Activated CD4-positive, alpha-beta T cell treated with anti-CD3 and anti-CD28 coated beads for 36 hours (primary cell): ENCODE measurements around the gene SLC2A14. TPM values are rescaled to one million over a fixed set of nuclear protein-coding genes. Genes with fewer than 3 reads are reported as not detected.
"Not testable (repeated sequence)": the region's sequence is repeated elsewhere in the genome, so short reads cannot be mapped to it uniquely, and the experiment has no call there.

Experiments
- ATAC-seq: fragments of 200-7000 bp; cut with Tn5 transposase; one replicate; pipeline ENCODE4 v1.10.0; 2021; ENCODE audit warnings: mild to moderate bottlenecking, moderate library complexity
- CTCF ChIA-PET: fragments of 350-600 bp; sonication (Branson Sonifier 250); formaldehyde crosslinking; loops from one replicate; lab custom pipeline; 2021; ENCODE audit warnings: antibody characterized with exemption; lab: Charles Lee
- POLR2A ChIA-PET: fragments of 350-600 bp; sonication (Branson Sonifier 250); formaldehyde crosslinking; loops from one replicate; lab custom pipeline; 2021; ENCODE audit warnings: antibody characterized with exemption, inconsistent platforms; lab: Charles Lee
- DNase-seq: peaks from one replicate; pipeline ENCODE4 v3.0.0-alpha.2; 2020
- H3K27ac Mint-ChIP-seq: one replicate; pipeline ENCODE4 v1.8.0; 2021; ENCODE audit warnings: mixed read lengths
- H3K27me3 Mint-ChIP-seq: one replicate; pipeline ENCODE4 v1.8.0; 2021; ENCODE audit warnings: mixed read lengths
- H3K36me3 Mint-ChIP-seq: one replicate; pipeline ENCODE4 v1.8.0; 2021; ENCODE audit warnings: low read depth, mixed read lengths
- H3K4me1 Mint-ChIP-seq: one replicate; pipeline ENCODE4 v1.8.0; 2021; ENCODE audit warnings: mixed read lengths
- H3K4me3 Mint-ChIP-seq: one replicate; pipeline ENCODE4 v1.8.0; 2021; ENCODE audit warnings: mild to moderate bottlenecking, moderate library complexity, mixed read lengths
- H3K9me3 Mint-ChIP-seq: one replicate; pipeline ENCODE4 v1.8.0; 2021; ENCODE audit warnings: low read depth, mixed read lengths
- intact Hi-C, 2 experiments: fragments of 100-400 bp; cut with DNase I in 1 of 2; cut with micrococcal nuclease in 1 of 2; formaldehyde crosslinking; loops; one replicate each; pipeline versions ENCODE4 v1.14.2 to v1.15.1; 2022 to 2024; cut with DNase I, micrococcal nuclease
- total RNA-seq, 2 experiments: library from RNA; stranded (reverse); gene quantifications; one replicate each; pipeline ENCODE4 v1.2.3, GENCODE V29; 2021

Gene SLC2A14
- under 1 TPM; 0.19 to 0.25 TPM for total RNA-seq

DNA sequence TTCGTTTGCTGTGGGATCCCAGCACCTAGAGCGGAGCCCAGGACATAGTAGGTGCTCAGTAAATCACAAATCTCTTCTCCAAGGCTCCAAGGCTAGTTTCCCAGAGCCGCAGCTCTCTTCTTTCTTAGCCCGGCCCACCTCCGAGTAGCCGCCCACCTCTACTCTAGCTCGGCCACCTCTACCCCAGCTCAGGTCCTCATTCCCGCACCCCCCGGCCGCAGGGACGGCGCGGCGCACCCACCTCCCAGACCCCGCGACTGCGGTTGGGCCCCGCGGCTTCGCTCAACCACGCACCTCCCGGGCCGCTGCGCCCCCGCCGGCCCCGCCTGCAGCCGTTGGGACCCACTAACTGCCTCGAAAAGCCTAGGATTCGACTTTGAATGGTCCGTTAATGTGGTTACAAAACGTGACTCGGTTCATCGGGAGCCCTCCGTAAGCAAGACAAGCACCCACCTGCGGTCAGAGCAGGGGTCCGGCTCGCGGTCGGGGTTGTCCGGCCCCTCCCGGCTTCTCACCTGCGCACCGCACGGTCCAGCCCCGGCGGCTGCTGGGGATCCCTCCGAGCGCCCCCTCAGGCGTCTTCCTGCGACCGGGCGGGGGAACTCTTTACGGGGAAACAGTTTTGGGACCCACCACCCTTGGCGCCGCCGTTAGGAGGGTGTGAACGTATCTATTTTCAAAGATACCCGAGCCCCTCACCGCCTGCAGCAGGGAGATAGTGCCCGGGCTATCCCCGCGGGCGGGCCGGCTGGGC is at the start of gene SLC2A14:
TSS of gene SLC2A14 (minus strand) at position 350 of the 754 bp plus-strand sequence. CDS start 3,035 bp downstream, outside the sequence.
- Mint-ChIP-seq H3K27me3 (peaks cover 23% of the 10 kb centered on the region), H3K4me3 (no peak within 1 kb of the TSS), H3K27ac (no peak within 1 kb of the TSS), H3K9me3 (no peaks in the 10 kb centered on the region), H3K4me1 (peaks cover 2% of the 10 kb centered on the region), H3K36me3 (no peaks in the 10 kb centered on the region)
- ChIA-PET POLR2A (no interaction called here), CTCF (interaction anchor here (0.7 to 1.0 kb wide), 3 partner anchors 13 to 166 kb away, joined by 3 to 4 read pairs (median 3); no protein-coding TSS in a partner anchor)
- intact Hi-C loops, result no loop called here
- ATAC-seq (no peak), DNase-seq (no peak)

DNA sequence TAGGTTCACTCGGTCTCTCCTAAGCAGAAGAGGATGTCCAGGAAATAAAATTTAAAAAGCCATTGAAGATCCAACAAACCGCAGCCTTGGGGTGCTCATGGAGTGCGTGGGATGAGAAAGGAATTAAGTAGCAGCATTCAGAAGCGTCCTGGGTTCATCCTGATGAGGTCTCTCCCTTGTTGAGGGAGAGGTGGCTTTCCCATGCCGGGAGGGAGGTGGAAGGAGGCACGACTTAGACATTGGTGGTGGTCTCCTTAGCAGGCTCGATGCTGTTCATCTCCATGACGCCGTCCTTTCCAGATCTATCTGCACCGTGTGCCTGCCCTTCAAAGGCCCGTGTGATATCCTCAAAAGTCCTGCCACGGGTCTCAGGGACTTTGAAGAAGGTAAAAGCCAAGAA is 48.5 kb upstream of the SLC2A14 start:
- POLR2A ChIA-PET, result interaction anchor here (0.8 kb wide), 1 partner anchor 10 kb away, joined by 6 read pairs; no protein-coding TSS in a partner anchor
- H3K27me3 Mint-ChIP-seq, ATAC-seq, DNase-seq, H3K9me3 Mint-ChIP-seq, H3K27ac Mint-ChIP-seq, H3K4me3 Mint-ChIP-seq, intact Hi-C loops: not testable (repeated sequence)
- Mint-ChIP-seq H3K36me3 (peaks cover 71% of the 10 kb centered on the region), H3K4me1 (peaks cover 37% of the 10 kb centered on the region)
- CTCF ChIA-PET, result interaction anchor here (0.6 to 1.0 kb wide), 2 partner anchors 8 to 44 kb away, joined by 3 to 4 read pairs; no protein-coding TSS in a partner anchor

DNA sequence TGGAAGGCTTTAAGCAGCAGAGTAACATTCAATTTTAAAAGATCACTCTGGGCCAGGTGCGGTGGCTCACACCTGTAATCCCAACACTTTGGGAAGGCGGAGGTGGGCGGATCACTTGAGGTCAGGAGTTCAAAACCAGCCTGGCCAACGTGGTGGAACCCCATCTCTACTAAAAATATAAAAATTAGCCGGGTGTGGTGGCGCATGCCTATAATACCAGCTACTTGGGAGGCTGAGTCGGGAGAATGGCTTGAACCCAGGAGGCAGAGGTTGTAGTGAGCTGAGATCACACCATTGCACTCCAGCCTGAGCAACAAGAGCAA is 45.5 kb upstream of the SLC2A14 start:
- ATAC-seq, H3K9me3 Mint-ChIP-seq, H3K4me3 Mint-ChIP-seq, H3K27me3 Mint-ChIP-seq: not testable (repeated sequence)
- Mint-ChIP-seq H3K36me3 (peaks cover 52% of the 10 kb centered on the region), H3K27ac (peak overlapping the region; percentile 32), H3K4me1 (peaks cover 34% of the 10 kb centered on the region)
- ChIA-PET POLR2A (interaction anchor here (1.1 kb wide), 1 partner anchor 11 kb away, joined by 3 read pairs; no protein-coding TSS in a partner anchor), CTCF (interaction anchor here (0.6 to 4.0 kb wide), 4 partner anchors 15 to 1631 kb away, joined by 3 to 14 read pairs (median 4); no protein-coding TSS in a partner anchor)
- intact Hi-C loops, result loop anchor here in 1 of 2 experiments (5.0 kb wide), 1 partner anchor 56 kb away; no protein-coding TSS in a partner anchor
- DNase-seq, result peak; percentile 37

DNA sequence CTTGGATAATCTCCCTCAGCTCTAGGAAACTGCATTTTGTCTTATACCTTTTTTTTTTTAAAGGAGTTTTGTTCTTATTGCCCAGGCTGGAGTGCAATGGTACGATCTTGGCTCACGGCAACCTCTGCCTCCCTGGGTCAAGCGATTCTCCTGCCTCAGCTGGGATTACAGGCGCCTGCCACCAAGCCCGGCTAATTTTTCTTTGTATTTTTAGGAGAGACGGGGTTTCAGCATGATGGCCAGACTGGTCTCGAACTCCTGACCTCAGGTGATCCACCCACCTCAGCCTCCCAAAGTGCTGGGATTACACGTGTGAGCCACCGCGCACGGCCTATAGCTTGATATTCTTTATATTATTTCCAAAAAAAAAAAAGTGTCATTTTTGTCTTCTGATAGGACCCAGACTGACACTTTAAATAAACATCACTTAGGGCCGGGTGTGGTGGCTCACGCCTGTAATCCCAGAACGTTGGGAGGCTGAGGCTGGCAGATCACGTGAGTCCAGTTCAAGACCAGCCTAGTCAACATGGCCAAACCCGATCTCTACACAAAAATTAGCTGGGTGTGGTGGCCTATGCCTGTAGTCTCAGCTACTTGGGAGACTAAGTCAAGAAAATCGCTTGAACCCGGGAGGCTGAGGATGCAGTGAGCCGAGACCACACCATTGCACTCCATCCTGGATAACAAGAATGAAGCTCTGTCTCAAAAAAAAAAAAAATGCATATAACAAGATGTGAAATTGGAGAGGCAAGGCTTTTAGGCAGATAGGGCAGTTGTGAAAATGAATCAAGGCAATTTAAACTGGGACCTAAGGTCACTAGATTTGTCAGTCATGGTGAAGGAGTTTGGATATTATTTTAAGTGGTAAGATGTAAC is 44.9 kb upstream of the SLC2A14 start:
- peaks cover 46% of the 10 kb centered on the region for H3K36me3 Mint-ChIP-seq
- H3K27ac Mint-ChIP-seq, result peak overlapping the region; percentile 32
- ChIA-PET CTCF (interaction anchor here (0.6 to 4.0 kb wide), 4 partner anchors 15 to 273 kb away, joined by 3 to 14 read pairs (median 3); no protein-coding TSS in a partner anchor), POLR2A (interaction anchor here (0.6 to 1.1 kb wide), 3 partner anchors 11 to 15 kb away, joined by 3 to 4 read pairs (median 3); no protein-coding TSS in a partner anchor)
- H3K4me3 Mint-ChIP-seq, result no peak overlapping the region
- peaks cover 33% of the 10 kb centered on the region for H3K4me1 Mint-ChIP-seq
- H3K9me3 Mint-ChIP-seq, result no peaks in the 10 kb centered on the region
- intact Hi-C loops, result loop anchor here in 1 of 2 experiments (5.0 kb wide), 1 partner anchor 55 kb away; no protein-coding TSS in a partner anchor
- DNase-seq (no peak), ATAC-seq (no peak)
- no peaks in the 10 kb centered on the region for H3K27me3 Mint-ChIP-seq

DNA sequence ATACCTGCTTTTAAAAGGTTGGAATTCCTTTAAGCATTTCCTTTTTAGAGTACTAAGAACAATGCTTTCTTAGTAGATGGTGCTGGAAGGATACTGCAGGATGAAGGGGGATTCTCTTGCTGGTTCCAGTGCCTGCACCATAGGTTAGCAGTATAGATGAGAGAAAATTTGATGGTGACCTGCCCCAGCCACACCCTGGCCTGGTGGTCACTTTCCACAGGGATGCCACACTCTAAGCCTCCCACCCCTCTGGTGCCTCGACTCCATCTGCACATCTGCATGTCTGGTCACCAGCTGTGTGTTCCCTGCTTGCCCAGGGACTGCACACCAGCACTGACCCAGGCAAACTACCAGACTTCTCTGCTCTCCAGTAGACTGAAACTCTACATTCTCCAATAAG is 44.2 kb upstream of the SLC2A14 start:
- POLR2A ChIA-PET, result interaction anchor here (0.6 kb wide), 1 partner anchor 12 kb away, joined by 4 read pairs; no protein-coding TSS in a partner anchor
- peaks cover 39% of the 10 kb centered on the region for H3K36me3 Mint-ChIP-seq
- ATAC-seq, result no peak
- H3K4me1 Mint-ChIP-seq, result peaks cover 30% of the 10 kb centered on the region
- no peaks in the 10 kb centered on the region for H3K27me3 Mint-ChIP-seq
- intact Hi-C loops, result loop anchor here in 1 of 2 experiments (5.0 kb wide), 1 partner anchor 55 kb away; no protein-coding TSS in a partner anchor
- H3K27ac Mint-ChIP-seq, result no peak overlapping the region
- no peak for DNase-seq
- no peak overlapping the region for H3K4me3 Mint-ChIP-seq
- CTCF ChIA-PET, result interaction anchor here (0.6 to 4.0 kb wide), 3 partner anchors 16 to 699 kb away, joined by 3 to 14 read pairs (median 3); no protein-coding TSS in a partner anchor
- no peaks in the 10 kb centered on the region for H3K9me3 Mint-ChIP-seq

DNA sequence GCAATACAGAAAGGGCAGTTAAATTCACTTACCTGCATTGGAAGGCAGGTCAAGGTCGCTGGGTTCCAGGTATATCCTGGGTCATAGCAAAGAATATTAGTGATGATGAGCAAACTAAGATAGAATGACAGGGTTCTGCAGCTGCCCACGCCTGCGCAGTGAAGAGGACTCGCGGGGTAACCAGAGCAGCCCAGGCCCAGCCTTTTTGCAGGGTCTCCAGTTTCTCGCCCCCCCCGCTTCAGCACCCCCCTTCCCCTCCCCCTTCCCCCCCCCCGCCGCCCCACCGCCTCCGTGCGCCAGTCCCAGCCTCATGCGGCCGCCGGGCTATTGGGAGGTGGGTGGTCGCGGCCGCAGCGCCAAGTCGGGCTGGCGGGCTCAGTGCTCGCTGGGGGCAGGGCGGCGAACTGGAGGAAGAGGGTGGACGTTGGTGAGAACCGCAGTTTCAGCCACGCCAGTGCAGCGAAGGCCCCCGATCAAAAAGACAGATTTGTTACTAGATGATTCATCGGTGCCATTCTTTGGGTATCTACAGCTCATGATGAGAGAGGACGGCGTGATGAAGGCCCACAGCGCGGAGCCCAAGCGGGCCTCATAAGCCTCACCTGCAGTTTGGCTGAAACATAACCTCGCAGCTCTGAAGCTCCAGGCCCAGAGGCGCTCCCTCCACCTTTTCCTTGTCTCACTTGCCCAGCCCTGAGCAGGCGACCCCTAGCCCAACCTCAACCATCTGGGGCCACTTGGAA is 43.1 kb upstream of the SLC2A14 start:
- intact Hi-C loops, result loop anchor here in 1 of 2 experiments (5.0 kb wide), 1 partner anchor 54 kb away; no protein-coding TSS in a partner anchor
- Mint-ChIP-seq H3K27me3 (no peaks in the 10 kb centered on the region), H3K9me3 (no peaks in the 10 kb centered on the region), H3K4me3 (no peak overlapping the region), H3K27ac (no peak overlapping the region), H3K4me1 (peaks cover 24% of the 10 kb centered on the region), H3K36me3 (peaks cover 29% of the 10 kb centered on the region)
- ATAC-seq (peak; percentile 62), DNase-seq (peak; percentile 65)
- ChIA-PET POLR2A (no interaction called here), CTCF (no interaction called here)

DNA sequence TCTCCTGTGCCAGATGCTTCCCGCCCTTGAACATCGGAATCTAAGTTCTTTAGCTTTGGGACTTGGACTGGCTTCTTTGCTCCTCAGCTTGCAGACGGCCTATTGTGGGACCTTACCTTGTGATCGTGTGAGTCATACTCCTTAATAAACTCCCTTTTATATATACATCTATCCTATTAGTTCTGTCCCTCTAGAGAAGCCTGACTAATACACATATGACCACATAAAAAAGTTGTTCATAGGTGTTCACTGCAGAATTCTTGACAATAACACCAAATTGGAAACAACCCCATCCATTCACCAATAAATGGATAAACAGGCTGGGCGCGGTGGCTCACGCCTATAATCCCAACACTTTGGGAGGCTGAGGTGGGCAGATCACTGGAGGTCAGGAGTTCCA is 37.4 kb upstream of the SLC2A14 start:
- H3K27ac Mint-ChIP-seq, H3K4me3 Mint-ChIP-seq, DNase-seq, H3K9me3 Mint-ChIP-seq, H3K4me1 Mint-ChIP-seq, ATAC-seq, POLR2A ChIA-PET, intact Hi-C loops, H3K36me3 Mint-ChIP-seq, H3K27me3 Mint-ChIP-seq: not testable (repeated sequence)
- CTCF ChIA-PET, result interaction anchor here (0.6 to 1.2 kb wide), 3 partner anchors 12 to 244 kb away, joined by 3 read pairs; no protein-coding TSS in a partner anchor

DNA sequence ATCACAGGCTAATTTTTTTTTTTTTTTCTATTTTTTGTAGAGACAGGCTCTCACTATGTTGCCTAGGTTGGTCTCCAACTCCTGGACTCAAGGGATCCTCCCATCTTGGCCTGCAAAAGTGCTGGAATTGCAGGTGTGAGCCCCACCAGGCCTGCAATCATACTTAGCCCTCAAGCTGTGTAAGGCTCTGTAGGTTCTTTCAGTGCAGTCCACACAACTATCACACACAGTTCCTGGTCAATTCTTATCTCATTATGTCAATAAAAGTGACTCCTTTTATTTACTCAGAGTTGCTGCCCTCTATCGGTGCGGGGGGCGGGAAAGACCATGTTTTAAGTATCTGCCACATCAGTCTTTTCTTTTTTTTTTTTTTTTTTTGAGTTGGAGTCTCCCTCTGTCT is 34.3 kb upstream of the SLC2A14 start:
- ATAC-seq, result no peak
- Mint-ChIP-seq H3K27me3 (no peaks in the 10 kb centered on the region), H3K9me3 (no peaks in the 10 kb centered on the region), H3K4me3 (no peak overlapping the region), H3K4me1 (no peaks in the 10 kb centered on the region), H3K36me3 (no peaks in the 10 kb centered on the region), H3K27ac (no peak overlapping the region)
- peak; percentile 48 for DNase-seq
- intact Hi-C loops, result no loop called here
- POLR2A ChIA-PET, result no interaction called here
- CTCF ChIA-PET, result interaction anchor here (0.7 to 0.9 kb wide), 2 partner anchors 87 to 178 kb away, joined by 3 read pairs; no protein-coding TSS in a partner anchor

DNA sequence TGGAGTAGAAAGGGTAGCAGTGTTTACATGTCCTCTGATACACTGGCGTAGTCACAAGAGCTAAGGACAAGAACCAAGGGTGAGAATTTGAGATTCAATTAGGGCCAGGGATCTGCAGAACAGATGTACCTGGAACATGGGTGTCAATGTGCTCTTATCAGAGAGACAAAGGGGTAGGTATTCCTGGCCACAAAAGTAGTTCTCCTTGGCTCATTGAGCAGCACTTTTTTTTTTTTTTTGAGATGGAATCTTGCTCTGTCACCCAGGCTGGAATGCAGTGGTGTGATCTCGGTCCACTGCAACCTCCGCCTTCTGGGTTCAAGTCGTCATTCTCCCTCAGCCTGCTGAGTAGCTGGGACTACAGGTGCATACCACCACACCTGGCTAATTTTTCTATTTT is 33.6 kb upstream of the SLC2A14 start:
- H3K4me1 Mint-ChIP-seq, H3K36me3 Mint-ChIP-seq, H3K27me3 Mint-ChIP-seq, H3K4me3 Mint-ChIP-seq, POLR2A ChIA-PET, DNase-seq, ATAC-seq, H3K27ac Mint-ChIP-seq, H3K9me3 Mint-ChIP-seq, intact Hi-C loops: not testable (repeated sequence)
- CTCF ChIA-PET, result interaction anchor here (1.6 kb wide), 1 partner anchor 76 kb away, joined by 5 read pairs; no protein-coding TSS in a partner anchor

DNA sequence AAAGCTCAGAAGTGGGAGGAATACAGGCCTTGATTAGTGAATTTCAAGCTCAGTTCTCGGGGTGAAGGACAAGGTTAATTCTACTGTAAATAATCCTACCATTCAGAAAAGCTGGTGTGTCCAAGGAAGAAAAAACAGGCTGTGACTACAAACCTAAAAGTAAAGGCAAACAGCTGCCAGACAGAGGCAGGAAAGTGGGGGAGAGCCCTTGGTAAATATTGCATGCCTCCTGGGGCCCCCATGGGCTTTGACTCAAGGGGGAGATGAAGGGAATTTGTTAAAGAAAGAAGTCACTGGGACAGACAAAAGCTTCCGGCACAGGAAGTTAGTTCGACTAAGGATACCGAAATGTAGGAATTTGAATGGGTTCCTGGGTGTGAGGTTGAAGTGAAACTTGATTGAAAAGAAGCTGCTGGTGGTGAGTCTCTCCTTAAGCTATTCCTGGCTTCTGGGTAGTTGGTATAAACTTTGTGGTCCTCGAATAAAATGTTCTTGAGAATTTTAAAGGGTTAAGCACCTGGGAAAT is 32.9 kb upstream of the SLC2A14 start:
- POLR2A ChIA-PET, result not testable (repeated sequence)

More for the DNA sequence above, 32.9 kb upstream of the SLC2A14 start:
- H3K36me3 Mint-ChIP-seq, H3K27ac Mint-ChIP-seq, DNase-seq, intact Hi-C loops, H3K9me3 Mint-ChIP-seq, H3K4me3 Mint-ChIP-seq, H3K27me3 Mint-ChIP-seq, ATAC-seq, H3K4me1 Mint-ChIP-seq: not testable (repeated sequence)
- CTCF ChIA-PET, result interaction anchor here (0.5 to 1.6 kb wide), 6 partner anchors 77 to 263 kb away, joined by 3 to 5 read pairs (median 3); no protein-coding TSS in a partner anchor
